Thyroid gland (tissue), 4 donors: ENCODE data around the gene FIP1L1.

Experiments used
- CTCF ChIP-seq, 6 experiments: fragments of 200-600 bp in 3 of 6; fragments of 450-650 bp in 3 of 6; sonication (generic) in 3 of 6; IDR thresholded peaks; one replicate each; pipeline ENCODE4 v1.5.1; 2016 to 2019; ENCODE audit warnings: antibody characterized with exemption in 6 of 6, mild to moderate bottlenecking in 2 of 6, inconsistent platforms in 1 of 6, moderate library complexity in 1 of 6
- POLR2A ChIP-seq, 2 donors: fragments of 450-650 bp; IDR thresholded peaks; one replicate each; pipeline ENCODE4 v1.6.1; 2017; ENCODE audit warnings: antibody characterized with exemption in 2 of 2, mild to moderate bottlenecking in 2 of 2, moderate library complexity in 1 of 2

DNA sequence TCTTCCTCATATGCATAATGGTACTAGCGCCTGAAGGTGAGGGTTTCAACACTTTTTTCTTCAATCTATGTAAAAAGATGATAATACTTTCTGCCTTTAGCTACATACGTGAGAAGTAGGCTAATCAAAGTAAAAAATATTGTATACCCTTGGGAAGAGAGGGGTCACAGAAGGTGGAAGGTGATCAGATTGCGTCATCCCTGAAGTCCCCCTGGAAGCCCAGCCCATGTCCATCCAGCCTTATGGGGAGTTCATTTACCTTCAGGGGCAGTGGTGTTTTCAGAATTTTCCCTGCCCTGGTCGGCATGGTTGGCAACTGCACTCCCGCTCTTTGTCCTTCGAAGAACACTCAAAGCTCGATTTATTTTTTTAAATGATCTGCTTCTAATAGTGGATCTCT, 129.6 kb downstream of the FIP1L1 start:
- TF ChIP-seq POLR2A (IDR thresholded peaks at IDR 0.05) (no peak), CTCF (IDR thresholded peaks at IDR 0.05) (no peak)
